ENCODE results near the gene DGKD. TPM values are rescaled to one million over a fixed set of nuclear protein-coding genes. Genes with fewer than 3 reads are reported as not detected.

Gene DGKD
- total RNA-seq, 6 experiments from 2014 or later = 8.1 to 12.2 (median 10.3) TPM

DNA sequence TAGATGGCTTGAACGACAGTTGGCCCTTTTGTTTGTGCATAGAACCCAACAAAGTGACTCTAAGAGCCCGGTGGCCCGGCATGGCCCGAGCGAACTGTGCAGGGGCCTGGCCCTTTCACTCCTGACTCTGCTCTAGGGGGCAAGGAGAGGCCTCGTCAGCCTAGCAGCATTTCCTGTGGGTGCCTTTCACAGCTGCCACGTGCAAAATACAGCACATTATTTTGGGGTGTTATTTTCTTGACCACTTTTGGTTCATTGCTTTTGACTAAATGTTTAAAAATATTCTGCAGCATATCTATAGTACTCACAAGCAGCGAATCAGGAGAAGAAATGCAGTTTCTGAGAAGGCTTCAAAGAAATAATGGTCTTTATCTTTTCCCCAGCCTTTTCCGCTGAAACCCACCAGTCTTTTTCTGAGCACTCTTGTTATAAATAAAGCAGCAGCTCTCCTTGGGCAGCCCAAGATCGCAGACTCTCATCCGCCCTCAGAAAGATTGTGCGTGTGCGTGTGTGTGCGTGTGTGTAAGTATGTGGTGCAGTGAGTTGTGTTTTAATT is 31.3 kb downstream of the DGKD start:
- TF ChIP-seq, protein P1, sequence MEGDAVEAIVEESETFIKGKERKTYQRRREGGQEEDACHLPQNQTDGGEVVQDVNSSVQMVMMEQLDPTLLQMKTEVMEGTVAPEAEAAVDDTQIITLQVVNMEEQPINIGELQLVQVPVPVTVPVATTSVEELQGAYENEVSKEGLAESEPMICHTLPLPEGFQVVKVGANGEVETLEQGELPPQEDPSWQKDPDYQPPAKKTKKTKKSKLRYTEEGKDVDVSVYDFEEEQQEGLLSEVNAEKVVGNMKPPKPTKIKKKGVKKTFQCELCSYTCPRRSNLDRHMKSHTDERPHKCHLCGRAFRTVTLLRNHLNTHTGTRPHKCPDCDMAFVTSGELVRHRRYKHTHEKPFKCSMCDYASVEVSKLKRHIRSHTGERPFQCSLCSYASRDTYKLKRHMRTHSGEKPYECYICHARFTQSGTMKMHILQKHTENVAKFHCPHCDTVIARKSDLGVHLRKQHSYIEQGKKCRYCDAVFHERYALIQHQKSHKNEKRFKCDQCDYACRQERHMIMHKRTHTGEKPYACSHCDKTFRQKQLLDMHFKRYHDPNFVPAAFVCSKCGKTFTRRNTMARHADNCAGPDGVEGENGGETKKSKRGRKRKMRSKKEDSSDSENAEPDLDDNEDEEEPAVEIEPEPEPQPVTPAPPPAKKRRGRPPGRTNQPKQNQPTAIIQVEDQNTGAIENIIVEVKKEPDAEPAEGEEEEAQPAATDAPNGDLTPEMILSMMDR (IDR thresholded peaks at IDR 0.05) = no peak
- Mint-ChIP-seq H3K36me3 (ENCODE audit: low read depth) (no peaks in the 10 kb centered on the region), H3K9me3 (no peaks in the 10 kb centered on the region), H3K4me3 (no peak overlapping the region), H3K4me1 (ENCODE audit: low read depth) (peaks cover 34% of the 10 kb centered on the region), H3K27ac (no peak overlapping the region), H3K27me3 (ENCODE audit: insufficient read depth) (no peaks in the 10 kb centered on the region; the same call in 1 of the 2 replicates)
- no peak for DNase-seq

DNA sequence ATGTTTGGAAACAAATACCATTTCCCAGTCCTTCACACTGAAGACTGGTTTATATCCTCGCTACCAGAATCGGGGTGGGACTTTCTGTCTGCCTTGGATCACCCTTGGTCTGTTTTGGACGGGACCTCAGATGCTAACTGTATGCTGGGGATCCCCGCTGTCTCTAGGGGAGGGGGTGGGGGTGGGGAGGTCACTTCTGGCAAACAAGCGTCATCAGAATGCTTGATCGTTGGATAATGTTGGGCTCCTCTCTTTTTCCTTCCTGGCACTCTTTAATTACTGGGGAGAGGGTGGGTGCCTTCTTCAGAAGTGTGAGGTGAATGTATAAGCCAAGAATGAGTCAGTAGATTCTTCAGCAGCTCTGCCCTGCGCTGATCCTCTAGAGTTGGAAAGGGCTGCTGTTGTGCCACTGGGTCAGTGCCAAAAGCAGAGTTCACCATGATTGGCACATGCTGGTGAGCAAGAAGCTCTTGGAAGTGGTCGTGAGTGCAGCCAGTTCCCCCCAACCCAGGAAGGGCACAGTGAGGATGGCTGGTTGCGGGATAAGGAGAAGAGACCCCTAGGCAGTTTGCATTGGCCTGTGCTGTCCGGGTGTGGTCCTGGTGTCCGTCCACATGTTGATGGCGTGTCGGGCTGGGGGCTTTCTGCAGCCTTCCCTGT is 32.2 kb downstream of the DGKD start:
- H3K27me3 Mint-ChIP-seq (ENCODE audit: insufficient read depth) = no peaks in the 10 kb centered on the region; the same call in 1 of the 2 replicates
- no peaks in the 10 kb centered on the region for H3K9me3 Mint-ChIP-seq
- peak overlapping the region; percentile 57; the same call in 1 of the 2 replicates for H3K27ac Mint-ChIP-seq
- no peaks in the 10 kb centered on the region for H3K36me3 Mint-ChIP-seq (ENCODE audit: low read depth)
- peak; percentile 33 for DNase-seq
- H3K4me3 Mint-ChIP-seq = peak overlapping the region; percentile 44; the same call in 1 of the 2 replicates
- TF ChIP-seq, protein P1 (IDR thresholded peaks at IDR 0.05) = no peak
- peaks cover 24% of the 10 kb centered on the region for H3K4me1 Mint-ChIP-seq (ENCODE audit: low read depth)

DNA sequence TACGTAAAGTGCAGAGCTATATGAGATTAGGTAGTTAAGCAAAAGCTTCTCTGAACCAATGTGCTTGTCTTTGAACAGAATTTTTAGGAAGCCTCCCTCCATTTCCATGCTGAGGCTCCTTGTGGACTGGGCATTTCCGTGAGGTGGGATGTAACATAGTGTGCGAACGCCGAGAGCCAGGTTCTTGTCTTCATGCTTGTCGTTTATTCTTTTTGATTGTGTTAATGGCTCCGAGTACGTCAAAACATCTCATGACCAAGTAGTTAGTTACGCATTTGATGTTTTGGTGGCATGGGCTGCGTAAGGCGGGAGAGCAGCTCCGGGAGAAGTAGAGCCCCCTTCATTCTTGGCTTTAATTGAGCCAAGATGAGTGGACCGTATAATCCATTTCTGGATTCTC is 32.9 kb downstream of the DGKD start:
- Mint-ChIP-seq H3K27ac (peak overlapping the region; percentile 57; the same call in 1 of the 2 replicates), H3K4me3 (peak overlapping the region; percentile 52; the same call in 1 of the 2 replicates), H3K4me1 (ENCODE audit: low read depth) (peaks cover 22% of the 10 kb centered on the region), H3K36me3 (ENCODE audit: low read depth) (no peaks in the 10 kb centered on the region), H3K9me3 (no peaks in the 10 kb centered on the region), H3K27me3 (ENCODE audit: insufficient read depth) (no peaks in the 10 kb centered on the region; the same call in 1 of the 2 replicates)
- TF ChIP-seq, protein P1 (IDR thresholded peaks at IDR 0.05) = no peak
- no peak for DNase-seq

DNA sequence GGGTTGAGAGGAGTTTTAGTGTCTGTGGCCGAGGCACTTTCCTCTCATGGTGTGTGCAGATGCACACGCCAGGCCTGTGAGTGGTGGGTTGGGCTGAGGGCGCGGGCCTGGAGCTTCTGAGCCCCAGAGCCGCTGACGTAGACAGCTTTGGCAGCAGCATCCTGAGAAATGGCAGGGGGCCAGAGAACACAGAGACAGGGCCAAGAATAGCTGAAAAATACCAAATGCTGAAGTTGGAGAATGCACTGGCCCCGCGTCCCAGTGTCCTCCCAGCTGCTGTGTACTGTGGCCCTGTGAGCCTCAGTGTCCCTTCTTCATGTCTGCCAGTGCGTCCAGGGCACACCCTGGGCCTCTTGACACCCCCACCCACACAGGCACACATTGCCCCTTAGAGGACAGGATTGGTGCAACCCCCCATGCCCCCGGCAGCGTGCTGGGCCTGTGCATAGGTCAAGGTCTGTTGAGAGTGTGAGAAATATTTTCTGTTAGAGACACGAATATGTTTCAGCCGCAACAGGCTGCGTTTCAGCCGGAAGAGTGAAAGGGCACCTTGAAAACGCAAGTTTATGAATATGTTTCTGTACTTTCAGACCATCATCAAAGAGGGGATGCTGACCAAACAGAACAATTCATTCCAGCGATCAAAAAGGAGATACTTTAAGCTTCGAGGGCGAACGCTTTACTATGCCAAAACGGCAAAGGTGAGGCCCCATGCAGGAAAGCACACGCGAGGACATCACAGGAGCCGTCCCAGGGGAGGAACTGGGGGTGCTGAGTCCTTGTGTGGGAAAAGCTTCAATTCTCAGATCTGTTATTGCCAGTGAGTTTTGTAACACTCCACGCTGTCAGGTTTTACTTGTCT is 33.6 kb downstream of the DGKD start:
- Mint-ChIP-seq H3K27me3 (ENCODE audit: insufficient read depth) (no peaks in the 10 kb centered on the region; the same call in 1 of the 2 replicates), H3K9me3 (no peaks in the 10 kb centered on the region), H3K27ac (peak overlapping the region; percentile 57; the same call in 1 of the 2 replicates), H3K4me1 (ENCODE audit: low read depth) (peaks cover 22% of the 10 kb centered on the region), H3K36me3 (ENCODE audit: low read depth) (no peaks in the 10 kb centered on the region), H3K4me3 (peak overlapping the region; percentile 52; the same call in 1 of the 2 replicates)
- DNase-seq = peak; percentile 75
- TF ChIP-seq, protein P1 (IDR thresholded peaks at IDR 0.05) = no peak

DNA sequence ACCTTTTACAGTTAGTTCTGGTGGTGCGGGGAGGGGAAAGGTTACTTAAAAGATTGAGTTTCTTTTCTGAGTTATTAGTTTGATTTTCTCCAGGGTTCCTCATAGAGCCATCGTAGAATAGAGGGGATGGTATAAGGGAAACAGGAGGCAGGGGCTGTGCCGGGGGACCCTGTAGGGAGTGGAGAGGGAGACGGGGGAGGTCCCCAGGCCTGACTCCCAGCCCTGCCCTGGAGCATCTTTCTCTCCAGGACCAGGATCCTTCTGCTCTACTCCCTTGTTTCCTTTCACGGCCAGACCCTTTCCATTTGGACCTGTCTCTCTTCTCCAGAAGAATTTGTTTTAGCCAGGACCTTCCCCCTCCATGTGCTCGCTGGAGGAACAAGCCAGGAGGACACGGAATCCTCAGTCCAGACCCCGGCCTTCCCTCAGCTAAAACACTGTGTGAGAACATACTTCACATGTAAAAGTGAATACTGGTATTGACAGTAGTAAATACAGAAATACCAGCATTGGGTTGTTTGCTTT is 35.4 kb downstream of the DGKD start:
- peaks cover 22% of the 10 kb centered on the region for H3K4me1 Mint-ChIP-seq (ENCODE audit: low read depth)
- no peak overlapping the region for H3K27ac Mint-ChIP-seq
- no peaks in the 10 kb centered on the region for H3K27me3 Mint-ChIP-seq (ENCODE audit: insufficient read depth)
- no peaks in the 10 kb centered on the region for H3K9me3 Mint-ChIP-seq
- H3K36me3 Mint-ChIP-seq (ENCODE audit: low read depth) = no peaks in the 10 kb centered on the region
- no peak for DNase-seq
- no peak overlapping the region for H3K4me3 Mint-ChIP-seq
- TF ChIP-seq, protein P1 (IDR thresholded peaks at IDR 0.05) = no peak
